ENCODE data around the gene TLK1.

The TLK1 gene

DNA sequence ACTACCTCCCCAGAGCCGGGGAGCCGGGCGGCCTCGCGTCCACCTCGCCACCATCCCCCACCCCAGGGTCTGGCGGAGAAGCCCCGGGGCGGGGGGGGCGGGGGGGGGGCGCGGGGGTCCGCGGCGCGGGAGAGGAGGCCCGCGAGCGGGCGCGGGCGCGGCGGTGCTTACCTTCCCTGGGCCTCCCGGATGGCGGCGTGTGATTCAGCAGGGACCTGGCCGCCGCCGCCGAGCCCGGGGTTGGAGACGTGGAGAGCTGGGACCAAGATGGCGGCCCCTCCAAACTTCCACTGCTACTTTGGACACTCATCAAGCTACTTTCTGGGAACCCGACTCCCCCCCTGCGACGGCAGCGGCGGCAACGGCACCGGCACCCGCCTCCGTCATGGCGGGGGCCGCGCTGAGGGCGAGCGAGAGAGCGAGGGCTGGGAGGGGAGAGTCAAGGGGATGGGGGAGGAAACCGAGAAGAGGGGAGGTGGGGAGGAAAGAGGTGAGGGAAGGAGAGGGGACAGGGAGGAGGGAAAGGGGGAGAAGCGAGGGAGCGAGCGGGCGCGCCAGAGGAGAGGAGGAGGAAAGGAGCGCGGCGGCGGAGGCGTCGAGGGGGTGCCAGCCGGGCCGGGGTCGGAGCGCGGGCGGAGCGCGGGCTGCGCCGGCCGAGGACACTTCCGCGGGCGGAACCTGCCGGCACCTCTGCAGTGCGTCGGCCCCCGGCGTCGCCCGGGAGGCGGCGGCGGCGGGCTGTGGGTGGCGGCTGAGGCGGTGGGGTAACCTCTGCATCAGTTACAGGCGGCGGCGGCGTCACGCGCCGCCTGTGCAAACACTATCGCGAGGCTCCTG lies at the start of gene TLK1:
TSS of gene TLK1 (minus strand) at position 775 of the 837 bp plus-strand sequence. CDS start at position 310, 465 bp downstream.
- TF ChIP-seq, protein P1, sequence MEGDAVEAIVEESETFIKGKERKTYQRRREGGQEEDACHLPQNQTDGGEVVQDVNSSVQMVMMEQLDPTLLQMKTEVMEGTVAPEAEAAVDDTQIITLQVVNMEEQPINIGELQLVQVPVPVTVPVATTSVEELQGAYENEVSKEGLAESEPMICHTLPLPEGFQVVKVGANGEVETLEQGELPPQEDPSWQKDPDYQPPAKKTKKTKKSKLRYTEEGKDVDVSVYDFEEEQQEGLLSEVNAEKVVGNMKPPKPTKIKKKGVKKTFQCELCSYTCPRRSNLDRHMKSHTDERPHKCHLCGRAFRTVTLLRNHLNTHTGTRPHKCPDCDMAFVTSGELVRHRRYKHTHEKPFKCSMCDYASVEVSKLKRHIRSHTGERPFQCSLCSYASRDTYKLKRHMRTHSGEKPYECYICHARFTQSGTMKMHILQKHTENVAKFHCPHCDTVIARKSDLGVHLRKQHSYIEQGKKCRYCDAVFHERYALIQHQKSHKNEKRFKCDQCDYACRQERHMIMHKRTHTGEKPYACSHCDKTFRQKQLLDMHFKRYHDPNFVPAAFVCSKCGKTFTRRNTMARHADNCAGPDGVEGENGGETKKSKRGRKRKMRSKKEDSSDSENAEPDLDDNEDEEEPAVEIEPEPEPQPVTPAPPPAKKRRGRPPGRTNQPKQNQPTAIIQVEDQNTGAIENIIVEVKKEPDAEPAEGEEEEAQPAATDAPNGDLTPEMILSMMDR (IDR thresholded peaks at IDR 0.05; ENCODE audit: low read depth, low read length, missing control alignments), result no peak
- peak; percentile 15 for DNase-seq (ENCODE audit: low read depth)
- in situ Hi-C loops (cut with HindIII; ENCODE audit: low sequenced_read_pairs), result no loop called here
- H3K4me3 ChIP-seq (ENCODE audit: low read depth, low read length), result peak within 1 kb of the TSS; percentile 88

DNA sequence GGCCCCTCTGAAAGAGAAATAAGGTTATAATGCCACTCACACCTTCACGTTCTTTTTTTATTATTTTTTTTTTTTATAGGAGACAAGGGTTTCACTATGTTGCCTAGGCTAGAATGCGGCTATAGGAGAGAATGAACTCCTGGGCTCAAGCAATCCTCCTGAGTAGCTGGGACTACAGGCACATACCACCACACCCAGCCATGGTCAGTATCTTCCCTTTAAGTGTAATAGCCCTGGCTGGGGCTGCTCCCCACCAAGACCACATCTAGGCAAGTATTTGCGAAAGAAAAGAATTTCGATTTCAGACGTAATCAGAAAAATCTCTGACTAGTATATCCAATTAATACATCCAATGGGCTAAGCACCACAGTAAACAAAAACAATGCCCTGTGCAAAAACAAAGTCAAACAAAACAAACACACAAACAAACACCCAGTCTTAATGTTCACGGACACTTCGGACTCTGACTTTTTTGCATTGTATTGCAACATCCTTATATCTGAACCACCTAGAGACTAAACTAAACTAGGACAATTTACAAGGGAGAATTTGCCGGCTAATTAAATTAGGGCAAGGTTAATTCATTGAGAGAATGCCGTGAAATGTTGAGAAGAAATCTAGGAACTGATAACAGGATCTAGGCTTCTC lies 49.6 kb upstream of the TLK1 start:
- H3K4me3 ChIP-seq (ENCODE audit: low read depth, low read length), result no peak overlapping the region
- TF ChIP-seq, protein P1 (IDR thresholded peaks at IDR 0.05; ENCODE audit: low read depth, low read length, missing control alignments), result no peak
- no peak for DNase-seq (ENCODE audit: low read depth)
- in situ Hi-C loops (cut with HindIII; ENCODE audit: low sequenced_read_pairs), result no loop called here

GRCh38 chr2:171208657-171209056 lies 48.0 kb upstream of the TLK1 start:
- in situ Hi-C loops (cut with HindIII; ENCODE audit: low sequenced_read_pairs), result no loop called here
- no peak overlapping the region for H3K4me3 ChIP-seq (ENCODE audit: low read depth, low read length)
- TF ChIP-seq, protein P1 (IDR thresholded peaks at IDR 0.05; ENCODE audit: low read depth, low read length, missing control alignments), result no peak
- DNase-seq (ENCODE audit: low read depth), result no peak

DNA sequence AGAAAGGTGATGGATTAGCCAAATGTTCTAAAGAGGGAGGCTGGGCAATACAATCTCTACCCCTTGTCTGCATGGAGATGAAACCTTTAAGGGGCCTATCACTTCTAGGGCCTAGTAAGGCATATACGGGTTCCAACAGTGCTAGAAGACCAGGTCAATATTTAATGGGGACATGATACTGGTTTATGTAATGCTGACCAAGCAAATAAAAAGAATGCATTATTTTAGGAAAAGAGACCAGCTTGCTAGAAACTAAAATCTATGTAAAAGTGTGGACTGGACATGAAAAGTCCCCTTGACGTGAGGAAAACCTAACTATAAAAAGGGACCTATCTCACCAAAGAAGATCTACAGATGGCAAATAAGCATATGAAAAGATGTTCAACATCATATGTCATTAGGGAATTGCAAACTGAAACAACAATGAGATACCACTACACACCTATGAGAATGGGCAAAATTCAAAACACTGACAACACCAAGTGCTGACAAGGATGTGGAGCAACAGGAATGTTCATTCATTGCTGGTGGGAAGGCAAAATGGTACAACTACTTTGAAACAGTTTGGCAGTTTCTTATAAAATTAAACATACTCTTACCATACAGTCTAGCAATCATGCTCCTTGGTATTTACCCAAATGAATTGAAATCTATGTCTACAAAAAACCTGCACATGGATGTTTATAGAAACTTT lies 45.9 kb upstream of the TLK1 start:
- DNase-seq (ENCODE audit: low read depth), result no peak
- no peak overlapping the region for H3K4me3 ChIP-seq (ENCODE audit: low read depth, low read length)
- in situ Hi-C loops (cut with HindIII; ENCODE audit: low sequenced_read_pairs), result no loop called here
- TF ChIP-seq, protein P1 (IDR thresholded peaks at IDR 0.05; ENCODE audit: low read depth, low read length, missing control alignments), result no peak

GRCh38 chr2:171205551-171205950 lies 44.9 kb upstream of the TLK1 start:
- H3K4me3 ChIP-seq (ENCODE audit: low read depth, low read length), result no peak overlapping the region
- TF ChIP-seq, protein P1 (IDR thresholded peaks at IDR 0.05; ENCODE audit: low read depth, low read length, missing control alignments), result no peak
- in situ Hi-C loops (cut with HindIII; ENCODE audit: low sequenced_read_pairs), result no loop called here
- DNase-seq (ENCODE audit: low read depth), result no peak

DNA sequence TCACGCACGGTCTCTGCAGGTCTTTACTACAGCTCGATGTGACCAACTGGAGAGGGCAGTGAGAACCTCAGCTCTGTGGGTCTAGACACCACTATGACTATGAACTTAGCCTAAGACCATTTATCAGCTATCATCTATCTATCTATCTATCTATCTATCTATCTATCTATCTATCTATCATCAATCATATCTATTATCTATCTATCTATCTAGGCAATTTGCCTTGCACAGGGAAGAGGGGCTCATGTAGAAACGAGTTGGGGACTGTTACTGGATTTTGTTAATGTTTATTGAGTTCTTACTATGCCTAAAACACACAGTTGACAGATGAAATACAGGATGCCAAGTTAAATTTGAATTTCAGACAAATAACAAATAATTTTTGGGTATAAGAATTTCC lies 41.1 kb upstream of the TLK1 start:
- H3K4me3 ChIP-seq (ENCODE audit: low read depth, low read length), result no peak overlapping the region
- in situ Hi-C loops (cut with HindIII; ENCODE audit: low sequenced_read_pairs), result no loop called here
- TF ChIP-seq, protein P1 (IDR thresholded peaks at IDR 0.05; ENCODE audit: low read depth, low read length, missing control alignments), result no peak
- no peak for DNase-seq (ENCODE audit: low read depth)
